Subcutaneous adipose tissue (tissue), 4 donors: ENCODE results near the gene TP63. TPM values are rescaled to one million over a fixed set of nuclear protein-coding genes. Genes with fewer than 3 reads are reported as not detected.

ENCODE experiments used
- CTCF ChIP-seq: fragments of 450-650 bp; IDR thresholded peaks from one replicate; pipeline ENCODE4 v1.5.1; 2016; ENCODE audit warnings: low read depth, mild to moderate bottlenecking, control low read depth, antibody characterized with exemption, moderate library complexity
- total RNA-seq, 4 donors: library from RNA; depleted of rRNA; stranded (reverse); fragments of >200 nt; gene quantifications; one replicate each; pipeline ENCODE4 v1.1.0, GENCODE V29; 2016

TP63 gene
- total RNA-seq, 4 donors from 2014 or later = 0.17 to 0.44 TPM; not detected in 2

GRCh38 chr3:189589179-189589569 lies 42.0 kb upstream of the TP63 start:
- TF ChIP-seq CTCF = no peak

GRCh38 chr3:189590223-189590622 lies 41.0 kb upstream of the TP63 start:
- TF ChIP-seq CTCF = no peak

GRCh38 chr3:189593581-189593980 lies 37.6 kb upstream of the TP63 start:
- no peak for TF ChIP-seq CTCF

- TF ChIP-seq CTCF = no peak
Observed at GRCh38 chr3:189597918-189598317, 33.3 kb upstream of the TP63 start.

GRCh38 chr3:189598530-189599225 lies 32.5 kb upstream of the TP63 start:
- TF ChIP-seq CTCF = no peak

GRCh38 chr3:189602471-189602870 lies 28.7 kb upstream of the TP63 start:
- TF ChIP-seq CTCF = no peak

- no peak for TF ChIP-seq CTCF
Observed at GRCh38 chr3:189605717-189606116, 25.5 kb upstream of the TP63 start.
